Lower leg skin (tissue), 3 donors: Measurements from ENCODE around the gene MCRIP2.

Source experiments
- CTCF ChIP-seq, 3 donors: fragments of 450-650 bp; IDR thresholded peaks; one replicate each; pipeline ENCODE4 v1.5.1; 2016; ENCODE audit warnings: antibody characterized with exemption in 3 of 3, mild to moderate bottlenecking in 3 of 3, moderate library complexity in 2 of 3
- POLR2A ChIP-seq, 2 donors: fragments of 450-650 bp; IDR thresholded peaks; one replicate each; pipeline ENCODE4 v1.6.1; 2016 to 2017; ENCODE audit warnings: antibody characterized with exemption in 2 of 2, mild to moderate bottlenecking in 1 of 2, moderate library complexity in 1 of 2

DNA sequence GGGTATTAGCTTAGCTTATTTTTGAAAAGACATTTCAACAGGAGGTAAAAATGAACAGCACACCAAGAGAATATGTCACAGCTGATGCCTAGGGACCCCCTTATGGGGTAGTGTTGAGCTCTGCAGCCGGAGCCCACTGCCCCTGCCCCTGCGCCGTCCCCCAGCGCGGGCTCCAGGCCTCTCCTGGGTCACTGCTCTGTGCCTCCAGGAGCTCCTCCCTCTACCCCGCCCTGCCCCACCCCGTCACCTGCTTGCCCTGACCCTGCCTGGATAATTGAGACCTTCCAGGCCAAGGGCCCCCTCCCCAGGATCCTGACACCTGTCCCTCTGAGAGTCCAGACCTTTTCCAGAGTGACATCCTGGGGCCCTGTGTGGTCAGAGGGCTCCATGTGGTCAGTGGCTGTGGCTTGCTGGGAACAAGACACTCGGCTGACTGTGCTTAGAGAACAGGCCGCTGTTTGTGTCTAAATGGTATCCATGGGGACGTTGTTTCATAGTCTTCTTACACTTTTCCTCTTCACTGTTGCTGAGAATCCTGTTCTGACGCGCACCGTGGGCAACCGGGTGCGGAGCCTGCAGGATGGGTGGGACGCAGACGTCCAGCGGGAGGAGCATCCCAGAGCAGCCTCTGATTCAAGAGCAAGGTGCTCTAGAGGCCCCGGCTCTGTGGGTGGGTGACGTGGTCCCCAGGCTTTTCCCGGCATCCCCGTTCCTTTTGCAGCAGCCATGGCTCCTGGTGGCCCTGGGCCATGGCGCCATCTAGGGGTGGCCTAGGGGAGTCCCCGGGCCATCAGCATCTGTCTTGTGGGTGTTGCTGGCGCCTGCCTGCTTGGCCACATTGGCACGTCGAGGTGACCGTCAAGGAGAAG is 30.9 kb upstream of the MCRIP2 start:
- no peak for TF ChIP-seq CTCF (IDR thresholded peaks at IDR 0.05)
- no peak for TF ChIP-seq POLR2A (IDR thresholded peaks at IDR 0.05)
